K562 (cell line): Measurements from ENCODE around the gene EIF1. TPM values are rescaled to one million over a fixed set of nuclear protein-coding genes. Genes with fewer than 3 reads are reported as not detected.
A peak's percentile ranks its signal among the peaks of the same experiment; 100 is the strongest.

ENCODE experiments used
- CBX2 ChIP-seq: fragments of 200-600 bp; sonication (generic); IDR thresholded peaks from one replicate; pipeline ENCODE4 v1.6.1; 2012; ENCODE audit warnings: mild to moderate bottlenecking, low read length, inconsistent platforms; ENCODE audit not compliant: insufficient read depth, poor library complexity, severe bottlenecking
- CGGBP1 ChIP-seq: fragments of 250-450 bp; sonication (Bioruptor Pico); IDR thresholded peaks from 2 replicates; pipeline ENCODE4 v1.9.0; 2021; ENCODE audit warnings: mild to moderate bottlenecking
- CREB3 ChIP-seq: fragments of 450-650 bp; conservative IDR thresholded peaks from 2 replicates; pipeline ENCODE4 v1.6.1; 2016; ENCODE audit warnings: missing genetic modification characterization, low read depth, mild to moderate bottlenecking, missing compliant biosample characterization, moderate library complexity
- ELK3 ChIP-seq: fragments of 450-650 bp; formaldehyde crosslinking; IDR thresholded peaks from 2 replicates; pipeline ENCODE4 v1.4.0; 2020; ENCODE audit warnings: mild to moderate bottlenecking
- FOXJ3 ChIP-seq: sonication (generic); formaldehyde crosslinking; IDR thresholded peaks from 2 replicates; pipeline ENCODE4 v1.4.0; 2020; ENCODE audit warnings: mild to moderate bottlenecking, missing genetic modification reagents
- HBP1 ChIP-seq: fragments of 450-650 bp; formaldehyde crosslinking; IDR thresholded peaks from 2 replicates; pipeline ENCODE4 v1.4.0; 2022; ENCODE audit warnings: missing genetic modification characterization
- HOMEZ ChIP-seq: fragments of 250-450 bp; sonication (Bioruptor Pico); IDR thresholded peaks from 2 replicates; pipeline ENCODE4 v1.4.0; 2020; ENCODE audit warnings: mild to moderate bottlenecking, moderate library complexity
- HOXB6 ChIP-seq: fragments of 250-450 bp; sonication (Bioruptor Pico); IDR thresholded peaks from 2 replicates; pipeline ENCODE4 v1.5.1; 2022; ENCODE audit warnings: mild to moderate bottlenecking, borderline replicate concordance
- IRF2 ChIP-seq: sonication (generic); formaldehyde crosslinking; IDR thresholded peaks from 2 replicates; pipeline ENCODE4 v1.8.1; 2022; ENCODE audit warnings: mild to moderate bottlenecking, missing genetic modification reagents
- KDM1A ChIP-seq, 2 experiments: fragments of 450-650 bp; IDR thresholded peaks; 2 replicates each; pipeline ENCODE4 v1.6.1; 2016; ENCODE audit warnings: mild to moderate bottlenecking in 2 of 2
- LEF1 ChIP-seq: fragments of 450-650 bp; IDR thresholded peaks from 2 replicates; pipeline ENCODE4 v1.6.1; 2016; ENCODE audit warnings: mild to moderate bottlenecking
- NFIX ChIP-seq: fragments of 250-450 bp; sonication (Bioruptor Pico); IDR thresholded peaks from 2 replicates; pipeline ENCODE4 v1.4.0; 2020; ENCODE audit warnings: low read depth, mild to moderate bottlenecking, moderate library complexity
- NONO ChIP-seq, 2 experiments: fragments of 200-400 bp in 1 of 2; fragments of 450-650 bp in 1 of 2; formaldehyde crosslinking in 1 of 2; IDR thresholded peaks; 2 replicates each; pipeline ENCODE4 v1.6.1; 2017; ENCODE audit warnings: low read depth in 2 of 2, mild to moderate bottlenecking in 2 of 2, moderate library complexity in 2 of 2, low read length in 1 of 2
- NR3C1 ChIP-seq: sonication (generic); formaldehyde crosslinking; IDR thresholded peaks from 2 replicates; pipeline ENCODE4 v1.8.1; 2022; ENCODE audit warnings: missing genetic modification reagents
- ZC3H8 ChIP-seq: fragments of 450-650 bp; IDR thresholded peaks from 2 replicates; pipeline ENCODE4 v1.6.1; 2017
- ZNF133 ChIP-seq: fragments of 250-450 bp; sonication (Bioruptor Pico); IDR thresholded peaks from 2 replicates; pipeline ENCODE4 v1.4.0; 2020; ENCODE audit warnings: mild to moderate bottlenecking
- ZNF184 ChIP-seq: sonication (generic); formaldehyde crosslinking; IDR thresholded peaks from 2 replicates; pipeline ENCODE4 v1.5.0; 2020; ENCODE audit warnings: missing genetic modification reagents
- ZNF224 ChIP-seq: sonication (generic); formaldehyde crosslinking; IDR thresholded peaks from 2 replicates; pipeline ENCODE4 v1.8.0; 2022; ENCODE audit warnings: mild to moderate bottlenecking, missing genetic modification reagents
- ZNF239 ChIP-seq: fragments of 250-450 bp; sonication (Bioruptor Pico); IDR thresholded peaks from 2 replicates; pipeline ENCODE4 v1.4.0; 2020; ENCODE audit warnings: mild to moderate bottlenecking
- ZNF41 ChIP-seq: fragments of 250-450 bp; sonication (Bioruptor Pico); conservative IDR thresholded peaks from 2 replicates; pipeline ENCODE4 v1.4.0; 2020; ENCODE audit warnings: mild to moderate bottlenecking
- ZNF444 ChIP-seq: fragments of 250-450 bp; sonication (Bioruptor Pico); IDR thresholded peaks from 2 replicates; pipeline ENCODE4 v1.4.0; 2020; ENCODE audit warnings: mild to moderate bottlenecking, moderate library complexity
- polyA plus RNA-seq, 8 experiments: library from polyadenylated mRNA; depleted of rRNA in 4 of 8; stranded (reverse) in 5 of 8; unstranded in 3 of 8; fragments of >200 nt; fragmentation: Nextera tagmentation in 2 of 8; fragmentation: Illumina TruSeq in 1 of 8; extraction: Ambion mirVana in 2 of 8; extraction: Trizol in 1 of 8; gene quantifications; 2 replicates each; pipeline versions ENCODE4 v1.2.1 to v1.2.3, GENCODE V29; 2011 to 2014; ENCODE audit warnings: inconsistent platforms in 1 of 8, missing spikeins in 1 of 8
- total RNA-seq, 7 experiments: library from RNA; depleted of rRNA in 6 of 7; stranded (reverse); fragments of >200 nt in 6 of 7; fragmentation: Illumina TruSeq in 2 of 7; extraction: Trizol in 2 of 7; gene quantifications; 2 replicates each; pipeline versions ENCODE4 v1.2.1 to v1.2.3, GENCODE V29; 2011 to 2021; ENCODE audit warnings: low replicate concordance in 1 of 7
- TF ChIP-seq, protein P1 (sequence below): fragments of 450-650 bp; IDR thresholded peaks from one replicate; pipeline ENCODE4 v1.6.1; 2018; ENCODE audit warnings: mild to moderate bottlenecking, moderate library complexity; ENCODE audit not compliant: partially characterized antibody

The EIF1 gene
- total and polyA plus RNA-seq, 9 of the 15 experiments (the other 6 are each of a cell fraction or from before 2014, with no cell fraction given), result 67.0 to 1,204 (median 320) TPM

- TF ChIP-seq CREB3 (tag) (no peak), NONO (IDR thresholded peaks at IDR 0.05; ENCODE audit: low read depth in 2 of 2, low read length in 1 of 2) (no peak), HBP1 (CRISPR knock-in tag) (no peak), KDM1A (IDR thresholded peaks at IDR 0.05) (no peak), ELK3 (CRISPR knock-in tag) (no peak), ZNF444 (CRISPR knock-in tag) (no peak), HOXB6 (CRISPR knock-in tag) (no peak), NFIX (CRISPR knock-in tag) (no peak), FOXJ3 (CRISPR knock-in tag) (no peak), CGGBP1 (CRISPR knock-in tag) (no peak), ZC3H8 (no peak), ZNF41 (CRISPR knock-in tag) (no peak), CBX2 (no peak), NR3C1 (CRISPR knock-in tag) (no peak), HOMEZ (CRISPR knock-in tag) (no peak), ZNF239 (CRISPR knock-in tag) (no peak), ZNF184 (no peak), ZNF133 (no peak), LEF1 (0 out of 2 replicates have a peak, but pooled peaks have one; percentile 9), IRF2 (CRISPR knock-in tag) (no peak), ZNF224 (no peak)
- TF ChIP-seq, protein P1, sequence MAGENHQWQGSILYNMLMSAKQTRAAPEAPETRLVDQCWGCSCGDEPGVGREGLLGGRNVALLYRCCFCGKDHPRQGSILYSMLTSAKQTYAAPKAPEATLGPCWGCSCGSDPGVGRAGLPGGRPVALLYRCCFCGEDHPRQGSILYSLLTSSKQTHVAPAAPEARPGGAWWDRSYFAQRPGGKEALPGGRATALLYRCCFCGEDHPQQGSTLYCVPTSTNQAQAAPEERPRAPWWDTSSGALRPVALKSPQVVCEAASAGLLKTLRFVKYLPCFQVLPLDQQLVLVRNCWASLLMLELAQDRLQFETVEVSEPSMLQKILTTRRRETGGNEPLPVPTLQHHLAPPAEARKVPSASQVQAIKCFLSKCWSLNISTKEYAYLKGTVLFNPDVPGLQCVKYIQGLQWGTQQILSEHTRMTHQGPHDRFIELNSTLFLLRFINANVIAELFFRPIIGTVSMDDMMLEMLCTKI, result no peak
Measured at GRCh38 chr17:41689497-41690299, 1.0 kb downstream of the EIF1 start (continued).
